Eye (tissue), 1 donor: ENCODE results near the gene EFNA2.

Experiments used
- DNase-seq: peaks from one replicate; pipeline ENCODE4 v3.0.0-alpha.2; 2015

EFNA2 gene

DNA sequence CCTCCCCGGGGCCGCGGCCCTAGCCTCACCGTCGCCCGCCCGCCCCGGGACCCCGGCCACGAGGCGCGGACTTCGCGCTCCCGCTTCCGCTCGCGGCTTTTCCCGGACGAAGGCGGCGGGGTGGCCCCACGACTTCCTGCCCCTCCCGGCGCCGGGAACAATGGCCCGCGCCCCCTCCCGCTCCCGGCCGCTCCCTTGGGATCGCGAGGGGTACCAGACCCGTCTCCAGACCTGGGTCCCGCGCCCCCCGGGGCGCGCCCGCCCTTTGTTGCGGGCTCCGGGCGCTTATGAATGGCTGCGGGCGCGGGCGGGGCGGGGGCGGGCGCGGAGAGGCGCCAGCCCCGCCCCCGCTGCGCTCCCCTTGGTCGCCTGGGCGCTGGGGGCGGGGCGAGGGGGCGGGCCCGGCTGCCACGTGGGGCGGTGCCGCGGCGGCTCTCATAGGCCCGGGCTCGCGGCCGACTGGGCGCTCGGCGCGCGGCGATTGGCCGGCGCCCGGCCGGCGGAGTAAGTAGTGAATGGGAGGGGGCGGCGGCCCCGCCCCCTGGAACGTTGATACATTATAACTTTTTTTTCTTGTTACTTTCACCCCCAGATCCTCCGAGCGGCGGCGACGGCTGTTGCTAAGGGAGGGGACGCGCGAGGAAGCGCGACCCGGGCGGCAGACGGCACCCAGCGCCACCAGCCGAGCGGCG is 36.2 kb upstream of the EFNA2 start:
- DNase-seq: peak; percentile 98

DNA sequence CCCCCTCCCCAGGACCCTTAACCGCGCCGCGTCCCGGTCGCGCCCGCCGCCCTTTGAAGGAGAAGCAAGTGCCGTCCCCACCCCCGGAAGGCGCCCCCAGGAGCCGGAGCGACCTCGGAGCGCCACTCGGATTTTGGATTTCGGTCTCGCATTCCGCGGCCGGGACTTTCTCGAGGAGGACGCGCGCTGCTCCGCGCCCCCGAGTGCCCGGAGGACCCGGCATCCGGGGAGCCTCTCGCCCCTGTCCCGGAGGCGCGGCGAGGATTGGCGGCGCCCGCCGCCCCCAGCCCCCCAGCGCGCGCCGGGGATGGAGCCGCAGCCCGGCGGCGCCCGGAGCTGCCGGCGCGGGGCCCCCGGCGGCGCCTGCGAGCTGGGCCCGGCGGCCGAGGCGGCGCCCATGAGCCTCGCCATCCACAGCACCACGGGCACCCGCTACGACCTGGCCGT is 35.7 kb upstream of the EFNA2 start:
- DNase-seq: no peak

DNA sequence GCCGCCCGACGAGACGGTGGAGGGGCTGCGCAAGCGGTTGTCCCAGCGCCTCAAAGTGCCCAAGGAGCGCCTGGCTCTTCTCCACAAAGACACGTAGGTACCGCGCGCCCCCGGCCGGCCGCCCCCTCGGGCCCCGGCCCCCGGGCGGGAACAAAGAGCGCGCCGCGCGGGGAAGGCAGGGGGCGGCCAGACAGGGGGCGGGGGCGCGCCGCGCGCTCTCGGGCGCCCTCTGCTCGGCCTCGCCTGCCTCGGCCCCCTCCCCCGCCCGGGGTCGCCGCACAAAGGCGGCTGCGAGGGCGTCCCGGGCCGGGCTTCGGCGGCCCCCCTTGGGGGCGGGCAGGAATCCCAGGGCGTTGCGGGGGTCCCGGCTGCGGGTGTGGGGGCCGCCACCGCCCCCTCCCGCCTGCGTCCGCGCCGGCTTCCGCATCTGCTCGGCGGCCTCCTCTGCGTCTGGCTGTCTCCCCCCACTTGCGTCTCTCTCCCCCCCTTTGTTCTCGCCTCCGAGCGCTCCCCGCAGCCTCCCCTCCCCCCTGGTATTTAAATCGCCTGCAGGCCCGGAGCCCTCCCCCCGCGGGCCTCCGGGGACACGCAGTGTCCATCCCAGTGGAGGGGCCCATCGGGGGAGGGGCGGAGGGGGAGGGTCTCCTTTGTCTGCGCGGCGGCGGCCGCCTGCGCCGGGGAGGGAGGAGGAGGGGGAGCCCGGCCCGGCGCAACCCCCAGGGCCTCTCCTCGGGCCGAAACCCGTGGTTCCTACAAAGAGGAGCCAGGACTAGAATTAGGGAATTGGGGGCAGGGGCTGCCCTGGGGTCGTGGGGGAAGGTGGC is 35.0 kb upstream of the EFNA2 start:
- peak; percentile 95 for DNase-seq

DNA sequence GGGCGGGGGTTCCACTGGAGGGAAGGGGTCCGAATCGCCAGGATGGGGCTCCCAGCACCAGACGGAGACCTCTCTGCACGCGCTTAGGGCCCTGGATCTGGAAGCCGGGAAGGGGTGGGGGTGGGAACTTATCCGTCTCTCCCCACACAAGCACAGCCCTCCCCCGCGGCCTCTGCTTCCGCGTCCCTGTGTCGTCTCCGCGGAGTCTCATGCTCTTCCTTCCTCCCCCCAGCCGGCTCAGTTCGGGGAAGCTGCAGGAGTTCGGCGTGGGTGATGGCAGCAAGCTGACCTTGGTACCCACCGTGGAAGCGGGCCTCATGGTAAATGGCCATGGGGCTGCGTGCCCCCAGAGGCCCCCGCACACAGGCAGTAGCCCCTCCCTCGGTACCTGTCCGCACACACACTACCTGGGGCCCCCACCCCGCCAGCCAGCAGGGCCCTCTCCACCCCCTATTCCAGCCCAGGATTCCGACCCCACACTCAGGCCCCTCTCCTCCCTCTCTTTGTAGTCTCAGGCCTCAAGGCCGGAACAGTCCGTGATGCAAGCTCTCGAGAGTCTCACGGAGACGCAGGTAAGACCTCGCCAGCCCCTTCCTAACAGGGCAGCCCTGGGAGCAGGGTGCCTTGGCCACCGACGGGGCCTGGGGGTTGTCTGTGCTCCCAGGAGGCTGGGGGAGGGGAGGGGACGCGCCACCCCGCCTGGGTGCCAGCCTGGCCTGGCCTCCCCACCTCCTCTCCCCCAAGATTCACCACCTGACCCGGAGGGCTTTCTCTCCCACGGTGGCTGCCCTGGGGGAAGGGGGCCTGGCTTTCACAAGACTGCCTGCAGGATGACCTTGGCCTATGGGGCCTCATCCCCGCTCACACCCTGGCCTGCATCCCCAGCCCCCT is 34.1 kb upstream of the EFNA2 start:
- DNase-seq: peak; percentile 79

DNA sequence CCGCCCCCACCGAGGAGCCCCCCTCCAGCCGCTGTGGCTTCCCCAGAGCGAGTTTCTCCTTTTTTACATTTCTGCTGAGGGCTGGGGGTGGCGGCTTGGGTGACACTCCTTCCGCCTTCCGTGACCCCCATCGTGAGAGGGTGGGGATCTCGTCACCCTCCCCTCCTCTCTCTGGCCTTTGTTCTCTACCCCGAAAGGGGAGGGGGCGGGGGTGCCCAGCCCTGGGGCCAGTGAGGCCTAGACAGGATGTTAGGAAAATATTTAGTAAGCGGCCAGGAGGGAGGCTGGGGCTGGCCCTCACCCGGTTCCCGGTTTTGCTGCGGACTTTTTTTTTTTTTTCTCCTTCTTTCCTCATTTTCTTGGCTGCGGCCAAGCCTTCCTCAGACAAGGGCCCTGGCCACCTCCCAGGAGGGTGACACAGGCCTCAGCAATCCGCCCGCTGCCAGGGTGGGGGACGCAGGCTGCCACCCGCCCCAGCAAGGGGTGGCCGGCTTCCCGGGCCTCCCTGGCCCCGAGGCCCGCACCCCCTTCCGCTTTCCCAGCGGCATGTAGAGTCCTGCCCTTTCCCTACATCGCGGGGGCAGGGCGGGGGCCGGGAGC is 33.4 kb upstream of the EFNA2 start:
- DNase-seq: peak; percentile 72

DNA sequence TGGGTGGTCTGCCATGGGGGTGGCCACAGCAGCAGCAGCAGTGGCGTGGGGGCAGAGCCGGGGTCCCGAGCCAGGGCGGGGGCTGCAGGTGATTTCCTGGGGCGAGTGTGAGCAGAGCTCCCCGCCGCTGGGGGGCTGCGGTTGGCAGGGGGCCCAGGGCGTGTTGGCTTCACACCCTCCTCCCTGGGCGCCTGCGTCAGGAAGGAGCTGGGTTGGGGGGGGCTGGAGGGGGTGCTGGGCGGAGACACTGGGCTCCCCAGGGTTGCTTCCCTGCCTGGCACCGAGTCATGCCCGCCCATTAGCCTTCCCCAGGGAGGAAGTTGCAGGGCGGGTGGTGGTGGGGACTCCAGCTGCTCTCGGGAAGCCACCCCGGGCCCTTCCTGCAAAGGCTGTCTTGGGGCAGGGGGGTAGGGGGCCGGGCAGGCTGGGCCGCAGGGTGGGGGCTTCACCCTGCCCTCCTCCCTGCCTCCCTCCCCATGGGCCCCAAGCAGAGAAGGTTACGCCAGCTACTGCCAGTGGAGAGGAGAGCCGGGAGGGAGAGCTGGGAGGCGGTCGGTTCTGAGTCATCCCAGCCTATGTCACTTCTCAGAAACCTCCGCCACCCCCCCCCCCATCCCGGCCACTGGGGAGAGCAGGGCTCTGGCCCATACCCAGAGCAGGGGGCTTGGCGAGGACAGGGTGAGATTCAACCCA is 32.7 kb upstream of the EFNA2 start:
- peak; percentile 63 for DNase-seq

DNA sequence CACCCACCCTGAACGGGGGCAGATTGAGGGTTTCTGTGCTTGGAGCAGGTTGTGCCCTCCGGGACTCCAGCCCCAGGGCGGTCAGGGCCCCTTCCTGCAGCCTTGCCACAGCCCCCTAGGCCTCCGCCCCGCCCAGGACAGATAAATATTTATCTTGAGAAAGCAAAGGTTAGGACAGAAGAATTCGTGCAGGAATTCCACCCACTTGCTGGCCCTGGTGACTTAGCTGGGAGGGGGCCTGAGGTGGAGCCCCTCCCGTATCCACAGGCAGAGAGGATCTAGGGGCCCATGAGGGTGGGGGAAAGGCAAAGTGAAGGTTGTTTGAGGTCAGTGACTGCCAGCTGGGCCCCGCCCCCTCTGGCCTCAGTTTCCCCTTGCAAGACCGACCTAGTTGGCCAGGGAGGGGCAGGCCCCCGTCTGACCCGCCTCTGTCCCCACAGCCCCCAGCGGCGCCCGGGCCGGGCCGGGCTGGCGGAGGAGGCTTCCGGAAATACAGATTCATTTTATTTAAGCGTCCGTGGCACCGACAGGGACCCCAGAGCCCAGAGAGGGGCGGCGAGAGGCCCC is 32.1 kb upstream of the EFNA2 start:
- no peak for DNase-seq

DNA sequence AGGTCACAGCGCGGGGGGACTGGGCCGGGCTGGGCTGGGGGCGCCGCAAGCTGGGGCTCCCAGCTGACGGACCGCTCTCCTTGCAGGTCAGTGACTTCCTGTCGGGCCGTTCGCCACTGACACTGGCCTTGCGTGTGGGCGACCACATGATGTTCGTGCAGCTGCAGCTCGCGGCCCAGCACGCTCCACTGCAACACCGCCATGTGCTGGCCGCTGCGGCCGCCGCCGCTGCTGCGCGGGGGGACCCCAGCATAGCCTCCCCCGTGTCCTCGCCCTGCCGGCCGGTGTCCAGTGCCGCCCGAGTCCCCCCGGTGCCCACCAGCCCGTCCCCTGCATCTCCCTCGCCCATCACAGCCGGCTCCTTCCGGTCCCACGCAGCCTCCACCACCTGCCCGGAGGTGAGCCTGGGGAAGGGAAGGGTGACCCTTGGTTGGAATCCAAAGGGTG is 31.6 kb upstream of the EFNA2 start:
- DNase-seq: no peak

DNA sequence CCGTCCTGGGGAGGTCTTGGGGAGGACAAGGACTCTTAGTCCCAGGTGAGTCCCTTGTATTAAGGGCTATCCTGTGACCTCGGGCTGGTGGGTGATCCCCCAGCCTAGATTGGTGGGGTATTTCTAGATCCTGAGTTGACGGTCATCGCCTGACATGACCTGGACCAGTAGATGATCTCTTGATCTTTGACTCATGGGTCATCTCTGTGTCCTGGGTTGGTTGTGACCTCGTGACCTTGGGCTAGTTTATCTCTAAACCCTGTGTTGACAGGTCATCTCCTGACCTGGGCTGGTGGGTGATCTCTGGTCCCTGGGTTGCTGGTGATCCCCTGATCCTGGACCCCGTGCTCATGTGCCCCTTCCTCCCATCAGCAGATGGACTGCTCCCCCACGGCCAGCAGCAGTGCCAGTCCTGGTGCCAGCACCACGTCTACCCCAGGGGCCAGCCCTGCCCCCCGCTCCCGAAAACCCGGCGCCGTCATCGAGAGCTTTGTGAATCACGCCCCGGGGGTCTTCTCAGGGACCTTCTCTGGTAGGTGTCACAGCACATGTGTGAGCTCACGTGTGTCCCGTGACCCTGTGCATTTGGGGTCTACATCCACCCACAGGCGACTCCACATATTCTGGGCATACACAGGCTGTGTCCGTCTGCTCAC is 31.0 kb upstream of the EFNA2 start:
- no peak for DNase-seq

DNA sequence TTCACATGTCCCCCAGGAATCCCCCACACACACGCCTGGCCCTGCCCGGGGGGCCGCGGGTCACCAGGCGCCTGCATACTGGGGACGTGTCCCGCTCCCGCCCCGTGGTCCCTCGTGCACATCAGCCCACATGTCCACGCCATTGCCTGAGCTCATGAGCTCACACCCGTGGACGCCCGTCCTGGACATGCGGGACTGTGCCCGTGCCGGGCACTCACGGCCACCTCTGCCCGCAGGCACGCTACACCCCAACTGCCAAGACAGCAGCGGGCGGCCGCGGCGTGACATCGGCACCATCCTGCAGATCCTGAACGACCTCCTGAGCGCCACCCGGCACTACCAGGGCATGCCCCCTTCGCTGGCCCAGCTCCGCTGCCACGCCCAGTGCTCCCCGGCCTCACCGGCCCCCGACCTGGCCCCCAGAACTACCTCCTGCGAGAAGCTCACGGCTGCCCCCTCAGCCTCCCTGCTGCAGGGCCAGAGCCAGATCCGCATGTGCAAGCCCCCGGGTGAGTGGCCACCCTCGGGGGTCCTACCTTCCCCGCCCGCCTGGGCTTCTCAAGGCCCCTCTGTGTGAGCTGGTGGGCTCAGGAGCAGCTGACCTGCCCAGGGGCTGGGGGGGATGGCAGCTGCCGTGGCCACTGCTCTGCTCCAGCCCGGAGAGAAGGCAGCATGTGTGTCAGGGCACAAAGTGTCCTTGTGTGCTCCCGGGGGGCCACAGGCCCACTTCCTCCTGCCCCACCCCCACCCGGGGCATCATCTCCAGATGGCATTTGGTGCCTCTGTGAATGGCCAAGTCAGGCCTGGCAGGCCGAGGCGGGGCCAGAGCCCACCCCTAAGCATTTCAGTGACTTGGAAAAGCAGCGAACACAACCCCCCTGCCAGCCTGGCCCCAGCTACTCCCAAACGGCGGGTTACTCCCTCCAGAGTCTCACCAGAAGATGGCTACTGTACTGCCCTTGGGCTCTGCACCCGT is 30.2 kb upstream of the EFNA2 start:
- peak; percentile 8 for DNase-seq

DNA sequence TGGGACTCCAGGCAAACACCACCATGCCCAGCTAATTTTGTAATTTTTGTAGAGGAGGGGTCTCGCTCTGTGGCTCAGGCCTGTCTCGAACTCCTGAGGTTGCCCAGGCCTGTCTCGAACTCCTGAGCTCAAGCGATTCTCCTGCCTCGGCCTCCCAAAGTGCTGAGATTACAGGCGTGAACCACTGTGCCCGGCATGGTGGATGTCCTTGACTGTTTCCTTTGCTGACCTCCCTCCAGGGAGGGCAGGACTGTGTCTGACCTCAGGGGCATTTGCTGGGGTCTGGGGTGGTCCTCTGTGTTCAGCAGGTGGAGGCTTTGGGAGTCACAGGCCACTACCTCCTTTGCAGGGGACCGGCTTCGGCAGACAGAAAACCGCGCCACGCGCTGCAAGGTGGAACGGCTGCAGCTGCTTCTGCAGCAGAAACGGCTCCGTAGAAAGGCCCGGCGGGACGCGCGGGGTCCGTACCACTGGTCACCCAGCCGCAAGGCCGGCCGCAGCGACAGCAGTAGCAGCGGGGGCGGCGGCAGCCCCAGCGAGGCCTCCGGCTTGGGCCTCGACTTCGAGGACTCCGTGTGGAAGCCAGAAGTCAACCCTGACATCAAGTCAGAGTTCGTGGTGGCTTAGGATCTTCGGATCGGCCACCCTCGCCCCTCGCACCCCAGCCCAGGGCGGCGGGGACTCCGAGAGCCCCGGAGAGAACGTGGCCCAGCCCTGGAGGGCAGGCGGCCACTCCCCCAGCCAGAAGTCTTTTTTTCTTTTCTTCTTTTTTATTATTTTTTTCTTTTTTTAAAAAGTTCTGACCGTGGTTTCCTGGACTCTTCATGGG is 28.8 kb upstream of the EFNA2 start:
- DNase-seq: no peak

DNA sequence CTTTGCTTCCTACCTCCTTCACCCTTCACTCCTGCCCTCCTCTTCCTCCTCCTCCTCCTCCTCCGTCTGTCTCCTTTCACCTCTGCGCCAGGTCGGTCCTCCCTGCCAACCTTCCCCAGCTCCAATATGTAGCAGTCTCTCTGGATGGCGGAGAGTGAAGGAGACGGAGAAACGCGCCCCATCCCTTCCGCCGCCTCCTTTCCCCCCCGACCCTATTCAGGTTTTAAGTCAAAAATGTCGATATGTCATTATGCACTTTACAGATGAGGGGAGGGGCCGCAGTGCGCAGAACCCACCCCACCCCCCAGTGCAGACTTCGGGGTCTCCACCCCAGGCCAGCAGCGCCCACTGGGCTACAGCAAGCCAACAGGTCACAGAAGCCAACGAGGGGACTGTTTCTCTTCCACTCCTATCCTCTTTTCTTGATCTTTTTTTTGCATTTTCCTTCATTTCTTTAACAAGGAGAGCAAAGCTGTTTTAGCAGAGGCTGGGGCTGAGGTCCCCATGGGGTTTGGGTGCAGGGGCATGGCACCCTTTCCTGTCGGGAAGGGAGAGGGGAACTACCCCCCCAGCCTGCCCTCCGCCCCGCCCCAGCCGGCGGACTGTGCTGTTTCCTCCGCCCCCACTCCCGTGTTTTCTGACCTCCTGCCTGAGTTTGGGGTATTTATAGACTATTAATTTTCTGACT is 28.1 kb upstream of the EFNA2 start:
- DNase-seq: peak; percentile 4

DNA sequence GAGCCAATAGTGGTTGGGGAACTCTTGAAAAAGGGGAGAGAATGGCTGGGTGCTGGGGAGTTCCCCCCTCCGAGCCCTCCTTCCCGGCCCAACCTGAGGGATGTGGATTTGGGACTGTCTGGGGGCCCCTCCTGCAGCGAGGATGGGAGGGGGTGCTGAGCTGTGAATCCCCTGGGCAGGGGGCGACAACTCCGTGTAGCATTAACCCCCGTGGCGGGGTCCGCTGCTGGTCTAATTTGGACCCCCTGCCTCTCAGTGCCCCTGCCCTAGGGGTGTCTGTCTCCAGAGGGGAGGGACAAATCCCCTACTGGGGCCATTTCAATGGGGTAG is 27.5 kb upstream of the EFNA2 start:
- DNase-seq: no peak

DNA sequence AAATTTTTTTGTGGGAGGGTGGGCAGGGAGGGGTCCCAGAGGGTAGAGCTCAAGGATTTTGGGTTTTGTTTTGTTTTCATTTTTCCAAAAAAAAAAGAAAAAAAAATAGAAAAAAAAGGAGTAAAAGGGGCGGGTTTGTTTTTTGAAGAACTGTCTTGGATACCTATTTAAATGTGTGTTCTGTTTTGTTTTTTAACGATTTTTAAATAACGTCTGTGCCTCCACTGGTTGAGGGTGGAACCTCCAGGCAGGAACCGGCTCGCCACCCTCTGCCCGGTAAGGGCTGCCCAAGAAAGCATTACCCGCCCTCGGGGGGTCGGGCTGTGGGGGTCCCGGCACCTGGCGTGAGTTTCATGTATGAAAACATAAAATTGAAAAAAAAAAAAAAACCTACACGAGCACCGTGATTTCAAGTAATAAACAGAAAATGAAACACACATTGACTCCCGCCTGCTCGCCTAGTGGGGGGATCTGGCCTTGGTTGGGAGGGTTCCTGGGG is 26.9 kb upstream of the EFNA2 start:
- DNase-seq: no peak

DNA sequence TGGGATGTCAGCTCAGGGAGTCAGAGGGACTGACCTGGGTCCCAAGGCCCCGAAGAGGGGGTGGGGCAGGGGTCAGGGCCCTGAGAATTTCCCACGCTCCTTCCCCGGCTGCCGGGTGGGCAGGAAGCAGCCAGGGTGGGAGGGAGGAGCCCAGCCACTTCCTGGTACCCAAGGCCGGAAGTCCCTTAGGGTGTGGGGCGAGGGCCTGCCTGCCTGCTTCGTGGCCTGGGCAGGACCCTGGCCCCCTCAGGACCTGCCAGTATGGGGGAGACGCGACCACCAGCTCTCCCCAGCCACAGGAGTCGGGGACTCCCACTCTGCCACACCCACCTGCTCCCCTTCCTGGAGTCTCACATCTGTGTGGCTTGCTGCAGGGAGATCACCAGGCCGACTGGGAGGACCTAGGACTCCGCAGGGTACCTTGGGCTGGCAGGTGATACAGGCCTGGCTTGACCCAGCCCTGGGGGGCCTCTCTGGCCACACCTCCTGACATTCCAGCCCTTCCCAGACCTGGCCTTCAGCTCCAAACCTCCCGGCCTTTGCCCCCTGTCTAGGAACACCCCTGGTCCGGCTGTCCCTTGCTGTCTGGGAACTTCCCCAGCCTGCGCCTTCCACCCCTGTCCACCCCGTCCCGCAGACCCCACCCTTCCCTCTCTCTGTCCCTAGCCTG is 26.3 kb upstream of the EFNA2 start:
- DNase-seq: peak; percentile 69

DNA sequence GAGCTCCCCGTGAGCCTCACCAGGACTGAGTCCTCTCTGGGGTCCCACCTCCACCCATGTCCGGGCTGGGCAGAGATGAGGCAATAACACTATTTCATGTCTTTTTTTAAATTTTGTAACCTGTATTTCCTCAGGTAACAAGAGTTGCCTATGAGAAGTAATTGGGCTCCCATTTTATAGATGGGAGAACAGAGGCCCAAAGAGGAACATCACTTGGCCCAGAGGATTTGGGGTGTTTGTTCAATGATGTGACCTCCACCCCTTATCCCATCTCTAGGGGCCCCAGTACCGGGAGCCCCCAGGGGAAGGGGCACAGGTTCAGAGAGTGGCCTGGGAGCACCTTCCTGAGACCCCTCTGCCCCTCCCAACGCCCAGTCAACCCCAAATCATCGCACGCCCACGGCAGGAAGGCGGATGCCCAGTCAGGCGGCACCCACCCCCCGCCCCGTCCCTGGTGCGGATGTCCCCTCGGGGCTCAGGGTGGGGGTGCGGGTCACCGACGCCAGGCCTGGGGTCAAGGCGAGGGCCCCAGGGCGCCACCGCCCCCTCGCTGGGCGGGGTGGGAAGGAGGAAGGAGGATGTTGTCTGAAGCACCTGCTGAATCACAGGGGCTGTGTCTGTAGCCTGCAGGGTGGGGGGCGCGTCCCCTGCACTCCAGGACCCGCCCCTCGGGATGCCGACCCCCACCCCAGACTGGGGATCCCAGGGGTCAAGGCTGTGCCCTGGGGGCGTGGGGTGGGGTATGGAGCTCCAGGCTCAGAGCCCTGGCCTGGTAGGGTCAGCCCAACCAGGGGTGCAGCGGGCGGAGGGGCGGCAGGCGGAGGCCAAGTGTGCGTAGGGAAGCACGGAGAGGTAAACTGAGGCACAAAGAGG is 25.6 kb upstream of the EFNA2 start:
- peak; percentile 60 for DNase-seq
